ENCODE measurements around the gene ACYP2. TPM values are rescaled to one million over a fixed set of nuclear protein-coding genes. Genes with fewer than 3 reads are reported as not detected.
"Not testable (repeated sequence)": the region's sequence is repeated elsewhere in the genome, so short reads cannot be mapped to it uniquely, and the experiment has no call there.

The ACYP2 gene
- total RNA-seq, 4 donors from 2014 or later, result 8.4 to 14.0 (median 9.8) TPM

GRCh38 chr2:54088719-54089118 lies 26.7 kb upstream of the ACYP2 start:
- H3K36me3 ChIP-seq, result no peaks in the 10 kb centered on the region
- peaks cover 0 to 18% (median 3%) of the 10 kb centered on the region in 4 donors for H3K4me1 ChIP-seq
- H3K9me3 ChIP-seq, result no peaks in the 10 kb centered on the region
- no peak for DNase-seq
- no peaks in the 10 kb centered on the region for H3K27me3 ChIP-seq
- H3K27ac ChIP-seq, result no peak overlapping the region
- TF ChIP-seq POLR2A (IDR thresholded peaks at IDR 0.05) (no peak), CTCF (IDR thresholded peaks at IDR 0.05) (no peak)
- H3K4me3 ChIP-seq, result no peak overlapping the region

GRCh38 chr2:54090521-54091117 lies 24.8 kb upstream of the ACYP2 start:
- no peak for TF ChIP-seq CTCF (IDR thresholded peaks at IDR 0.05)
- TF ChIP-seq POLR2A (IDR thresholded peaks at IDR 0.05), result no peak
- no peak overlapping the region for H3K27ac ChIP-seq
- no peaks in the 10 kb centered on the region for H3K27me3 ChIP-seq
- H3K36me3 ChIP-seq, result no peaks in the 10 kb centered on the region
- H3K4me1 ChIP-seq, result peaks cover 0 to 18% (median 3%) of the 10 kb centered on the region in 4 donors
- H3K4me3 ChIP-seq, result no peak overlapping the region
- no peaks in the 10 kb centered on the region for H3K9me3 ChIP-seq
- no peak for DNase-seq

- peaks cover 0 to 18% (median 3%) of the 10 kb centered on the region in 4 donors for H3K4me1 ChIP-seq
Measured at GRCh38 chr2:54092940-54093339, 22.5 kb upstream of the ACYP2 start.

GRCh38 chr2:54095406-54095805 lies 20.0 kb upstream of the ACYP2 start:
- not testable (repeated sequence) for H3K9me3 ChIP-seq, H3K27ac ChIP-seq, H3K27me3 ChIP-seq, H3K36me3 ChIP-seq, DNase-seq, H3K4me3 ChIP-seq
- H3K4me1 ChIP-seq, result peaks cover 0 to 19% (median 3%) of the 10 kb centered on the region in 4 donors

More at GRCh38 chr2:54092940-54093339, 22.5 kb upstream of the ACYP2 start:
- Histone ChIP-seq H3K27me3 (no peaks in the 10 kb centered on the region), H3K4me3 (peak overlapping the region in 1 of 4 donors; percentile 6), H3K27ac (peak overlapping the region in 3 of 4 donors; percentile 12 to 76 (median 22)), H3K36me3 (no peaks in the 10 kb centered on the region), H3K9me3 (no peaks in the 10 kb centered on the region)
- TF ChIP-seq POLR2A (IDR thresholded peaks at IDR 0.05), result no peak
- DNase-seq, result peak in 1 of 3 donors; percentile 36

GRCh38 chr2:54096141-54096540 lies 19.3 kb upstream of the ACYP2 start:
- H3K27me3 ChIP-seq, H3K9me3 ChIP-seq, H3K36me3 ChIP-seq, H3K27ac ChIP-seq, DNase-seq, H3K4me3 ChIP-seq: not testable (repeated sequence)
- peaks cover 0 to 24% (median 3%) of the 10 kb centered on the region in 4 donors for H3K4me1 ChIP-seq

GRCh38 chr2:54097124-54097523 lies 18.3 kb upstream of the ACYP2 start:
- no peaks in the 10 kb centered on the region for H3K9me3 ChIP-seq
- peaks cover 0 to 19% (median under 1%) of the 10 kb centered on the region in 4 donors for H3K4me1 ChIP-seq
- TF ChIP-seq POLR2A (IDR thresholded peaks at IDR 0.05), result no peak
- TF ChIP-seq CTCF (IDR thresholded peaks at IDR 0.05), result no peak
- no peak overlapping the region for H3K4me3 ChIP-seq
- H3K36me3 ChIP-seq, result no peaks in the 10 kb centered on the region
- peak overlapping the region in 1 of 4 donors; percentile 58 for H3K27ac ChIP-seq
- no peaks in the 10 kb centered on the region for H3K27me3 ChIP-seq
- no peak for DNase-seq

GRCh38 chr2:54099370-54099769 lies 16.0 kb upstream of the ACYP2 start:
- H3K27ac ChIP-seq, result peak overlapping the region in 1 of 4 donors; percentile 69
- no peak for DNase-seq
- no peak overlapping the region for H3K4me3 ChIP-seq
- TF ChIP-seq POLR2A (IDR thresholded peaks at IDR 0.05) (no peak), CTCF (IDR thresholded peaks at IDR 0.05) (no peak)
- H3K4me1 ChIP-seq, result peaks cover 0 to 6% (median 3%) of the 10 kb centered on the region in 4 donors
- no peaks in the 10 kb centered on the region for H3K36me3 ChIP-seq
- no peaks in the 10 kb centered on the region for H3K9me3 ChIP-seq
- H3K27me3 ChIP-seq, result no peaks in the 10 kb centered on the region

Measured in Peyer's patch (tissue), 4 donors.